ENCODE data around the gene ADCY6. TPM values are rescaled to one million over a fixed set of nuclear protein-coding genes. Genes with fewer than 3 reads are reported as not detected.

Gene ADCY6
- total and polyA plus RNA-seq, 4 donors = 4.3 to 30.5 (median 10.5) TPM

GRCh38 chr12:48807981-48808380 is 19.1 kb upstream of the ADCY6 start:
- H3K27ac ChIP-seq (ENCODE audit: low read depth in 1 of 2, low read length in 2 of 2) = no peak overlapping the region
- no peak for DNase-seq (ENCODE audit: low spot score)
- H3K4me3 ChIP-seq (ENCODE audit: low read depth in 1 of 3, low read length in 3 of 3) = no peak overlapping the region
- H3K4me1 ChIP-seq (ENCODE audit: control insufficient read depth in 4 of 4, insufficient read depth in 4 of 4, low read length in 3 of 4) = no peaks in the 10 kb centered on the region
- no peak overlapping the region for H3K9ac ChIP-seq (ENCODE audit: low read depth in 1 of 2, low read length in 2 of 2)
- WGBS = 95% methylated on average over 3 of the region's 3 CpGs
- H3K36me3 ChIP-seq (ENCODE audit: control insufficient read depth in 4 of 4, insufficient read depth in 3 of 4, low read depth in 1 of 4, low read length in 3 of 4) = no peaks in the 10 kb centered on the region
- H3K27me3 ChIP-seq (ENCODE audit: control insufficient read depth in 4 of 4, insufficient read depth in 4 of 4, low read length in 3 of 4) = no peaks in the 10 kb centered on the region
- no peak for TF ChIP-seq TAF1 (conservative IDR thresholded peaks at IDR 0.05)
- no peak for TF ChIP-seq RXRA (IDR thresholded peaks at IDR 0.05)
- no peak for TF ChIP-seq HNF4A (conservative IDR thresholded peaks at IDR 0.05)
- no peak for TF ChIP-seq CTCF (IDR thresholded peaks at IDR 0.05; ENCODE audit: low read depth, low read length, missing input control)
- no peak for TF ChIP-seq YY1 (IDR thresholded peaks at IDR 0.05)
- no peak for TF ChIP-seq JUND (IDR thresholded peaks at IDR 0.05)
- no peak for TF ChIP-seq ATF3 (IDR thresholded peaks at IDR 0.05)
- TF ChIP-seq EGR1 (IDR thresholded peaks at IDR 0.05; ENCODE audit: low read depth in 2 of 2) = no peak
- TF ChIP-seq RAD21 (IDR thresholded peaks at IDR 0.05) = no peak
- TF ChIP-seq GABPA (IDR thresholded peaks at IDR 0.05 in 1 of 2, conservative IDR thresholded peaks at IDR 0.05 in 1 of 2) = no peak
- no peak for TF ChIP-seq MAX (IDR thresholded peaks at IDR 0.05)
- no peaks in the 10 kb centered on the region for H3K9me3 ChIP-seq (ENCODE audit: control insufficient read depth in 4 of 4, low read length in 3 of 4)

GRCh38 chr12:48803675-48804074 is 14.8 kb upstream of the ADCY6 start:
- H3K27me3 ChIP-seq (ENCODE audit: control insufficient read depth in 4 of 4, insufficient read depth in 4 of 4, low read length in 3 of 4) = no peaks in the 10 kb centered on the region
- H3K4me3 ChIP-seq (ENCODE audit: low read depth in 1 of 3, low read length in 3 of 3) = no peak overlapping the region
- no peaks in the 10 kb centered on the region for H3K9me3 ChIP-seq (ENCODE audit: control insufficient read depth in 4 of 4, low read length in 3 of 4)
- TF ChIP-seq SP1 (IDR thresholded peaks at IDR 0.05) (no peak), RAD21 (IDR thresholded peaks at IDR 0.05) (no peak), HNF4A (conservative IDR thresholded peaks at IDR 0.05) (no peak), EGR1 (IDR thresholded peaks at IDR 0.05; ENCODE audit: low read depth in 2 of 2) (no peak), JUND (IDR thresholded peaks at IDR 0.05) (no peak), NR2F2 (IDR thresholded peaks at IDR 0.05) (no peak), ATF3 (IDR thresholded peaks at IDR 0.05) (no peak), HNF4G (IDR thresholded peaks at IDR 0.05) (no peak), GABPA (IDR thresholded peaks at IDR 0.05 in 1 of 2, conservative IDR thresholded peaks at IDR 0.05 in 1 of 2) (no peak), CTCF (IDR thresholded peaks at IDR 0.05; ENCODE audit: low read depth, low read length, missing input control) (no peak), ZBTB33 (IDR thresholded peaks at IDR 0.05) (no peak), YY1 (IDR thresholded peaks at IDR 0.05) (no peak), TAF1 (conservative IDR thresholded peaks at IDR 0.05) (no peak)
- no peaks in the 10 kb centered on the region for H3K36me3 ChIP-seq (ENCODE audit: control insufficient read depth in 4 of 4, insufficient read depth in 3 of 4, low read depth in 1 of 4, low read length in 3 of 4)
- DNase-seq (ENCODE audit: low spot score) = no peak
- H3K27ac ChIP-seq (ENCODE audit: low read depth in 1 of 2, low read length in 2 of 2) = no peak overlapping the region
- H3K9ac ChIP-seq (ENCODE audit: low read depth in 1 of 2, low read length in 2 of 2) = no peak overlapping the region
- WGBS = 71% methylated on average over 1 of the region's 1 CpG
- no peaks in the 10 kb centered on the region for H3K4me1 ChIP-seq (ENCODE audit: control insufficient read depth in 4 of 4, insufficient read depth in 4 of 4, low read length in 3 of 4)

All from liver (tissue), 9 donors.